ENCODE data around the gene TMEM41A.

GRCh38 chr3:185448107-185448506, 50.7 kb downstream of the TMEM41A start:
- TF ChIP-seq POLR2AphosphoS5 (IDR thresholded peaks at IDR 0.05; ENCODE audit: low read depth, low read length), result no peak
- TF ChIP-seq FOXP2 (optimal IDR thresholded peaks at IDR 0.05; ENCODE audit: borderline replicate concordance, extremely low read depth, extremely low read length, insufficient read depth), result no peak
- TF ChIP-seq TAF1 (IDR thresholded peaks at IDR 0.05; ENCODE audit: borderline replicate concordance, insufficient read depth, low read length), result no peak
- TF ChIP-seq SIN3A (IDR thresholded peaks at IDR 0.05; ENCODE audit: borderline replicate concordance, insufficient read depth, low read length), result no peak

All from PFSK-1 (cell line).